Peyer's patch (tissue), 4 donors: ENCODE results near the gene SCO1.

ENCODE experiments used
- CTCF ChIP-seq, 6 experiments: fragments of 450-650 bp in 4 of 6; fragments of 200-600 bp in 2 of 6; sonication (generic) in 1 of 6; IDR thresholded peaks; one replicate each; pipeline ENCODE4 v1.5.1; 2017 to 2019; ENCODE audit warnings: antibody characterized with exemption in 6 of 6, mild to moderate bottlenecking in 3 of 6, moderate library complexity in 1 of 6
- POLR2A ChIP-seq, 2 donors: fragments of 450-650 bp; IDR thresholded peaks; one replicate each; pipeline ENCODE4 v1.5.1; 2017; ENCODE audit warnings: antibody characterized with exemption in 2 of 2, mild to moderate bottlenecking in 2 of 2, moderate library complexity in 2 of 2

- no peak for TF ChIP-seq POLR2A (IDR thresholded peaks at IDR 0.05)
- TF ChIP-seq CTCF (IDR thresholded peaks at IDR 0.05), result no peak
These were observed 28.9 kb upstream of the SCO1 start for GRCh38 chr17:10726196-10726595.
